HEK293 (cell line): ENCODE measurements around the gene TMCC1.

Experiments
- CTCF ChIA-PET: fragments of 350-600 bp; formaldehyde crosslinking; extraction: SDS; loops from one replicate; lab custom pipeline; 2021; ENCODE audit warnings: antibody characterized with exemption; lab: Yijun Ruan, JAX
- POLR2A ChIA-PET: fragments of 300-600 bp; formaldehyde crosslinking; extraction: SDS; loops from one replicate; lab custom pipeline; 2020; ENCODE audit warnings: antibody characterized with exemption, inconsistent platforms; lab: Yijun Ruan, JAX
- H3K27ac ChIP-seq: fragments of 200-500 bp; sonication (Bioruptor generic); 2 replicates; pipeline ENCODE4 v1.5.1; 2014; ENCODE audit warnings: low read depth, low read length, control low read depth, inconsistent platforms; ENCODE audit errors: extremely low read depth
- H3K36me3 ChIP-seq, 2 experiments: fragments of 200-500 bp in 1 of 2; sonication (Bioruptor generic) in 1 of 2; 1 replicate in 1 of 2; 2 replicates in 1 of 2; pipeline ENCODE4 v1.5.1; 2014 to 2017; ENCODE audit warnings: inconsistent platforms in 2 of 2, low read length in 2 of 2; ENCODE audit not compliant: control insufficient read depth in 2 of 2, insufficient read depth in 1 of 2
- H3K4me1 ChIP-seq: fragments of 200-500 bp; sonication (Bioruptor generic); 2 replicates; pipeline ENCODE4 v1.5.1; 2014; ENCODE audit warnings: mild to moderate bottlenecking, low read length, inconsistent platforms; ENCODE audit not compliant: control insufficient read depth, insufficient read depth
- H3K4me3 ChIP-seq: 2 replicates; pipeline ENCODE4 v1.5.1; 2011; ENCODE audit warnings: low read depth, mild to moderate bottlenecking, control low read depth, low read length, moderate library complexity
- H3K9me3 ChIP-seq: fragments of 200-500 bp; sonication (Bioruptor generic); 2 replicates; pipeline ENCODE4 v1.5.1; 2014; ENCODE audit warnings: low read depth, low read length, inconsistent platforms; ENCODE audit not compliant: control insufficient read depth, insufficient read depth
- GFI1B ChIP-seq: fragments of 450-650 bp; formaldehyde crosslinking; IDR thresholded peaks from 2 replicates; pipeline ENCODE4 v1.5.1; 2016; ENCODE audit warnings: missing biosample characterization, missing genetic modification characterization
- MYNN ChIP-seq: fragments of 450-650 bp; formaldehyde crosslinking; IDR thresholded peaks from 2 replicates; pipeline ENCODE4 v1.5.1; 2016; ENCODE audit warnings: missing biosample characterization, missing genetic modification characterization, borderline replicate concordance
- SCRT2 ChIP-seq: fragments of 450-650 bp; formaldehyde crosslinking; IDR thresholded peaks from 2 replicates; pipeline ENCODE4 v1.5.1; 2016; ENCODE audit warnings: missing biosample characterization, missing genetic modification characterization
- ZEB2 ChIP-seq: fragments of 450-650 bp; formaldehyde crosslinking; IDR thresholded peaks from 2 replicates; pipeline ENCODE4 v1.5.1; 2016; ENCODE audit warnings: missing biosample characterization, missing genetic modification characterization
- ZNF133 ChIP-seq: fragments of 450-650 bp; formaldehyde crosslinking; IDR thresholded peaks from 2 replicates; pipeline ENCODE4 v1.5.1; 2016; ENCODE audit warnings: missing biosample characterization, missing genetic modification characterization
- ZNF274 ChIP-seq, 2 experiments: fragments of 200-500 bp in 1 of 2; fragments of 450-650 bp in 1 of 2; sonication (Bioruptor generic) in 1 of 2; formaldehyde crosslinking in 1 of 2; IDR thresholded peaks; 2 replicates each; pipeline versions ENCODE4 v1.5.1 to v1.6.1; 2014 to 2016; ENCODE audit warnings: borderline replicate concordance in 1 of 2, inconsistent platforms in 1 of 2, low read length in 1 of 2, missing biosample characterization in 1 of 2, missing genetic modification characterization in 1 of 2
- ZNF292 ChIP-seq: fragments of 450-650 bp; formaldehyde crosslinking; IDR thresholded peaks from 2 replicates; pipeline ENCODE4 v1.5.1; 2016; ENCODE audit warnings: low read depth, missing biosample characterization, missing genetic modification characterization, borderline replicate concordance
- ZNF362 ChIP-seq: fragments of 450-650 bp; formaldehyde crosslinking; IDR thresholded peaks from 2 replicates; pipeline ENCODE4 v1.5.1; 2016; ENCODE audit warnings: missing biosample characterization, missing genetic modification characterization
- ZNF514 ChIP-seq: fragments of 450-650 bp; formaldehyde crosslinking; IDR thresholded peaks from 2 replicates; pipeline ENCODE4 v1.5.1; 2016; ENCODE audit warnings: missing biosample characterization, missing genetic modification characterization
- ZNF518A ChIP-seq: fragments of 450-650 bp; formaldehyde crosslinking; conservative IDR thresholded peaks from 2 replicates; pipeline ENCODE4 v1.5.1; 2016; ENCODE audit warnings: low read depth, missing biosample characterization, missing genetic modification characterization
- ZNF621 ChIP-seq: fragments of 450-650 bp; formaldehyde crosslinking; IDR thresholded peaks from 2 replicates; pipeline ENCODE4 v1.5.1; 2017; ENCODE audit warnings: missing biosample characterization, missing genetic modification characterization
- ZNF629 ChIP-seq: fragments of 450-650 bp; formaldehyde crosslinking; IDR thresholded peaks from 2 replicates; pipeline ENCODE4 v1.5.1; 2017; ENCODE audit warnings: missing biosample characterization, missing genetic modification characterization
- ZNF654 ChIP-seq: fragments of 450-650 bp; formaldehyde crosslinking; IDR thresholded peaks from 2 replicates; pipeline ENCODE4 v1.5.1; 2016; ENCODE audit warnings: low read depth, missing biosample characterization, missing genetic modification characterization
- ZNF660 ChIP-seq: fragments of 450-650 bp; IDR thresholded peaks from 2 replicates; pipeline ENCODE4 v1.5.1; 2018; ENCODE audit warnings: missing biosample characterization, mild to moderate bottlenecking, missing genetic modification characterization
- ZSCAN4 ChIP-seq: fragments of 450-650 bp; formaldehyde crosslinking; IDR thresholded peaks from 2 replicates; pipeline ENCODE4 v1.5.1; 2017; ENCODE audit warnings: missing biosample characterization, missing genetic modification characterization

Gene TMCC1

GRCh38 chr3:129936757-129937156 is 43.2 kb upstream of the TMCC1 start:
- H3K9me3 ChIP-seq: no peaks in the 10 kb centered on the region
- CTCF ChIA-PET: interaction anchor here (0.6 kb wide), 1 partner anchor 131 kb away, joined by 5 read pairs; no protein-coding TSS in a partner anchor
- TF ChIP-seq ZEB2 (tag by site-specific recombination): no peak
- no peak for TF ChIP-seq ZNF629 (tag by site-specific recombination)
- no peak for TF ChIP-seq ZNF274 (IDR thresholded peaks at IDR 0.05; ENCODE audit: low read length)
- no peak for TF ChIP-seq ZNF274 (tag by site-specific recombination; IDR thresholded peaks at IDR 0.05; ENCODE audit: borderline replicate concordance)
- TF ChIP-seq ZSCAN4 (tag by site-specific recombination): no peak
- TF ChIP-seq ZNF362 (tag by site-specific recombination): no peak
- no peak for TF ChIP-seq SCRT2
- no peak for TF ChIP-seq ZNF133 (tag by site-specific recombination)
- TF ChIP-seq ZNF514 (tag by site-specific recombination): no peak
- TF ChIP-seq GFI1B (tag by site-specific recombination): no peak
- no peak for TF ChIP-seq ZNF292 (tag by site-specific recombination)
- TF ChIP-seq, all 188 proteins: peak for 0
- H3K36me3 ChIP-seq: no peaks in the 10 kb centered on the region
- H3K27ac ChIP-seq: no peak overlapping the region
- H3K4me1 ChIP-seq: no peaks in the 10 kb centered on the region
- peak overlapping the region; percentile 4; the same call in 1 of the 2 replicates for H3K4me3 ChIP-seq
- POLR2A ChIA-PET: no interaction called here

GRCh38 chr3:129934234-129935123 is 41.0 kb upstream of the TMCC1 start:
- H3K9me3 ChIP-seq: no peaks in the 10 kb centered on the region
- H3K4me3 ChIP-seq: no peak overlapping the region
- no peaks in the 10 kb centered on the region for H3K4me1 ChIP-seq
- H3K36me3 ChIP-seq: no peaks in the 10 kb centered on the region
- CTCF ChIA-PET: interaction anchor here (0.5 to 1.5 kb wide), 10 partner anchors 8 to 442 kb away, joined by 3 to 7 read pairs (median 4); no protein-coding TSS in a partner anchor
- POLR2A ChIA-PET: no interaction called here
- TF ChIP-seq ZNF660 (tag by site-specific recombination) (0 out of 2 replicates have a peak, but pooled peaks have one; percentile 22), ZNF621 (no peak), ZNF518A (tag by site-specific recombination) (no peak), MYNN (tag by site-specific recombination) (no peak), ZNF654 (tag by site-specific recombination) (peak; percentile 64)
- TF ChIP-seq, all 188 proteins: peak for 2
- H3K27ac ChIP-seq: no peak overlapping the region
